T-helper 2 cell treated with Interferon-gamma antibody and Interleukin-4, amounts not matched to agents 5 μg/mL and 100 μg/mL, for 36 hours (primary cell): ENCODE results near the gene CMTM5.

Source experiments
- DNase-seq: peaks from one replicate; pipeline ENCODE4 v3.0.0; 2021; ENCODE audit warnings: low spot score
- H3K27ac Mint-ChIP-seq: one replicate; pipeline ENCODE4 v1.8.0; 2021; ENCODE audit warnings: mild to moderate bottlenecking, mixed read lengths
- H3K27me3 Mint-ChIP-seq: one replicate; pipeline ENCODE4 v1.8.0; 2021; ENCODE audit warnings: low read depth, mixed read lengths
- H3K36me3 Mint-ChIP-seq: one replicate; pipeline ENCODE4 v1.8.0; 2021; ENCODE audit warnings: low read depth, mixed read lengths
- H3K4me1 Mint-ChIP-seq: one replicate; pipeline ENCODE4 v1.8.0; 2021; ENCODE audit warnings: low read depth, mixed read lengths
- H3K4me3 Mint-ChIP-seq: one replicate; pipeline ENCODE4 v1.8.0; 2022; ENCODE audit warnings: mild to moderate bottlenecking, moderate library complexity, mixed read lengths
- H3K9me3 Mint-ChIP-seq: one replicate; pipeline ENCODE4 v1.8.0; 2021; ENCODE audit warnings: mixed read lengths

CMTM5 gene

GRCh38 chr14:23352506-23353432 is 24.1 kb upstream of the CMTM5 start, which contains the start of gene SLC22A17:
SLC22A17 (minus strand) TSS chr14:23352887.
- H3K27ac Mint-ChIP-seq: no peak within 1 kb of the TSS

GRCh38 chr14:23353433-23353780 is 23.4 kb upstream of the CMTM5 start:
- no peaks in the 10 kb centered on the region for H3K36me3 Mint-ChIP-seq
- peaks cover 41% of the 10 kb centered on the region for H3K27me3 Mint-ChIP-seq

More at GRCh38 chr14:23352506-23353432, 24.1 kb upstream of the CMTM5 start, which contains the start of gene SLC22A17:
- DNase-seq: peak; percentile 35
- Mint-ChIP-seq H3K9me3 (no peaks in the 10 kb centered on the region), H3K4me3 (peak within 1 kb of the TSS; percentile 79), H3K36me3 (no peaks in the 10 kb centered on the region), H3K4me1 (peaks cover 8% of the 10 kb centered on the region), H3K27me3 (peaks cover 41% of the 10 kb centered on the region)

DNA sequence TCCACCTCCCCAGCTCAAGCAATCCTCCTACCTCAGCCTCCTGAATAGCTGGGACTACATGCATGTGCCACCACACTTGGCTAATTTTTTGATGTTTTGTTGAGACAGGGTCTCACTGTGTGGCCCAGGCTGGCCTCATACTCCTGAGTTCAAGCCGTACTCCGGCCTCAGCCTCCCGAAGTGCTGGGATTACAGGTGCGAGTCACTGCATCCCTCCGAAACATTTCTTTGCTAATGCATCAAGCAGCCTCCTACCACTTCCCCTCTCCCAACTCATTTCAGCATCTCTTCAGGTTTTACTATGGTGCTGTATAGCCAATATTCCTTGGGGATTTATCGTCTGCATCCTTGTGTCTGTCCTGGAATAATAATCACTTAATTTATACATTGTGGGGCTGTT is 21.9 kb upstream of the CMTM5 start:
- Mint-ChIP-seq H3K27me3 (peaks cover 41% of the 10 kb centered on the region), H3K4me1 (peaks cover 8% of the 10 kb centered on the region), H3K4me3 (no peak overlapping the region)

More at GRCh38 chr14:23353433-23353780, 23.4 kb upstream of the CMTM5 start:
- H3K27ac Mint-ChIP-seq: no peak overlapping the region
- H3K9me3 Mint-ChIP-seq: no peaks in the 10 kb centered on the region
- peak overlapping the region; percentile 79 for H3K4me3 Mint-ChIP-seq
- H3K4me1 Mint-ChIP-seq: peaks cover 8% of the 10 kb centered on the region
- no peak for DNase-seq

DNA sequence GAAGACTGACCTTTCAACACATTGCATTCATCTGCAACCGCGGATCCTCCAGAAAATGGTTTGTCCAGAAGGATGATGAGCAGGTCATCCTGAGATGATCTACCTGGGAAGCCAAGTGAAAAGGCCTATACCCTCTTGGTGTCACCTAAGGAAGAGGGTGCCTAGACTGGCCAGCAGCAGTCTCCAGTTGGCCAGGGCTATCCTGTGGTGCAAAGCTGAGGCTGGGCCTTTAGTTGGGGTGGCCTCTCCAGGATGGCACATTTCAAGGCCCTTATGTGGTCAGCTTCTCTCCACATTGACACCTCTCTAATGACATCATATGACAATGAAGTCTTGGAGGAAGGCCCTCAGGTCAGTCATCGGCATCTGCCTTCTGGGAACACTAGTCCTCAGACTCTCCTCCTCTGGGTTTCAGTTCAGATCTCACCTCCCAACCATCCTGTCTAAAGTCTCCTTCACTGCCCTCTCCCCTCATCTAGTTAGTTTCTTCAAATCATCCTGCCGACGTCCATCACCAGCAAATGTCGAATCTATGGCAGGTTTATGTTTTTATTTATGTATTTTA is 20.9 kb upstream of the CMTM5 start:
- Mint-ChIP-seq H3K27ac (no peak overlapping the region), H3K27me3 (peaks cover 31% of the 10 kb centered on the region), H3K36me3 (no peaks in the 10 kb centered on the region), H3K4me3 (no peak overlapping the region), H3K4me1 (peaks cover 8% of the 10 kb centered on the region), H3K9me3 (no peaks in the 10 kb centered on the region)
- DNase-seq: no peak

More for the DNA sequence above, 21.9 kb upstream of the CMTM5 start:
- no peak for DNase-seq
- Mint-ChIP-seq H3K9me3 (no peaks in the 10 kb centered on the region), H3K36me3 (no peaks in the 10 kb centered on the region), H3K27ac (no peak overlapping the region)

DNA sequence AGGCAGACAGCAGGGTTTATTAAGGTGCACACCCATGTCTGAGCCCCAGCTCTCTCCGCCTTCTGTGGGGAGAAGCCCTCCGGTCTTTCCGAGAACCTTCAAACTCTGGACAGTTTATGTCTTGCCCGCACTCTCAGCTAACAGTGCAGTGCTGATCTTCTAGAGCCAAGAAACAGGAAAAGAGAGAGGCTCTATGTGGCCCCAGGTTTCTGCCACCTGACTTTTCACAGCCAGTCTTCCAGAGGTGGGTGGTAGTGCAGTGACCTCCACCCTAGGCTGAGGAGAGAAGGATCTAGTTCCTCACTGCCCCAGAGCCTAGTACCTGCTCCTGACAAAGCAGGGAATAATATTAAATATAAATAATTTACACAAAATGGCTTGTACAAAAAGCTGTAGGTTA is 20.2 kb upstream of the CMTM5 start:
- no peak for DNase-seq
- Mint-ChIP-seq H3K9me3 (no peaks in the 10 kb centered on the region), H3K27ac (no peak overlapping the region), H3K27me3 (peaks cover 26% of the 10 kb centered on the region), H3K36me3 (no peaks in the 10 kb centered on the region), H3K4me3 (no peak overlapping the region), H3K4me1 (peaks cover 8% of the 10 kb centered on the region)

DNA sequence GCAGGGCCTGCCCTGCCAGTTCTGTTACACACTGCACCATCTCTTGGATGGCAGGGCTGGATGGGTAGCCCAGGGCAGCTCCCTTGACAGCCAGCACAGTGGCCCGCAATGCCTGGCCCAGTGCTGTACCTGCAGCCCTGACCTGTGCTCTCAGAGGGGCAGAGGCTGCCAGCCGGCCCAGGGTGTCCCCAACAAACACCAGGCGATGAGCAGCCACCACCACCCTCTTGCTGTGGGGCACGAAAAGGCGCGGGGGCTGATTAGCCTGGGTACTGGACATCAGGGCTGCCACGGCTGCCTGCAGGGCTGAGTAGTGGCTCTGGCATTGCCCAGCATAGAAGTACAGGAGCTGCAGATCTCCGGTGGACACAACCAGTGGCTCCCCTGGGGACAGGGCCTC is 19.6 kb upstream of the CMTM5 start:
- Mint-ChIP-seq H3K27me3 (peaks cover 29% of the 10 kb centered on the region), H3K4me3 (no peak overlapping the region), H3K27ac (no peak overlapping the region), H3K9me3 (no peaks in the 10 kb centered on the region), H3K36me3 (no peaks in the 10 kb centered on the region), H3K4me1 (peaks cover 8% of the 10 kb centered on the region)
- DNase-seq: no peak

DNA sequence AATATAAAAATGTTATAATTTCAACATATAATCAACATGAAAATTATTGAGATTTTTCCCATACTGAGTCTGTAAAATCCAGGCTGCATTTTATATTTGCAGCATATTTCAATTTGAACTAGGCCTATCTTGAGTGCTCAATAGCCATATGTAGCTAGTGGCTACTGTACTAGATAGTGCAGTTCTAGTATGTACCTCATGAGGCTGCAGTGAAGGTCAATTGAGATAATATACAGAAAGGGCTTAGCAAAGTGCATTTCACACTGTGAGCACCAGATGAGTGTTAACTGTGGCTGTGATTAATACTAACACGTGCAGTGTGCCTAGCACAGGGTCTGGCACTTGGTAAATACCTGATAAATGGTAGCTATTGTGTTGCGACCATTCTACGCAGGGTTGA is 18.8 kb upstream of the CMTM5 start:
- Mint-ChIP-seq H3K4me1 (peaks cover 4% of the 10 kb centered on the region), H3K27ac (no peak overlapping the region), H3K36me3 (no peaks in the 10 kb centered on the region), H3K9me3 (no peaks in the 10 kb centered on the region), H3K4me3 (no peak overlapping the region), H3K27me3 (peaks cover 29% of the 10 kb centered on the region)
- DNase-seq: no peak

DNA sequence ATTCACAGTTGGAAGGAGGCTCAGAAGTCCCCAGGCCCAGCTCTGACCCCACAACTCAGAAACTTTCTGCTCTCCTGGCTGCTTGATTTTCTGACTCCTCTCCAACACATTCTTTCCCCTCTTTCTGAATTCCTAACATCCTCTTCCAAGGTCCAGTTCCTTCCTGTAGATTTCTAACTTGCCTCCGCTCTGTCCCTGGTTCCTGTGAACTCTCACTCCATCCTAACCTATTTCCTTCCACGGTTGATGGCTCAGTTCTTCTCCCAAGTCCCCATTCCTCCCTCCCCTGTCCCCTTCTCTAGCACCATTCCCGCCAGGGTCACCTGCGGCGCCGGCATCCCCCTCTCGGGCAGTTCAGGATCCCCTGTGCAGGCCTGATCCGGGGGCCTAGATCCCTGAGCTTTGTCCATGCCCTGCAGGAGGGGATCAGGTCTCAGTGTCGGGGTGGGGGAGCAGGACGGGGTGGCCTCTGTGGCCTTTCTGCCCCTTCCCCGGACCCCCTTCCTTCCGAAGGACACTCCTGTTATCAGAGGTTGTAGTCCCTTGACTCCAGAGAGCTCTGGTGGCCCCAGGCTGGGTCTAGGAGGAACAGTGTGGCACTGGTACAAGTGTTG is 18.2 kb upstream of the CMTM5 start:
- H3K4me3 Mint-ChIP-seq: no peak overlapping the region
- H3K27me3 Mint-ChIP-seq: peaks cover 27% of the 10 kb centered on the region
- H3K27ac Mint-ChIP-seq: no peak overlapping the region
- no peak for DNase-seq
- H3K4me1 Mint-ChIP-seq: no peaks in the 10 kb centered on the region
- H3K36me3 Mint-ChIP-seq: no peaks in the 10 kb centered on the region
- H3K9me3 Mint-ChIP-seq: no peaks in the 10 kb centered on the region

DNA sequence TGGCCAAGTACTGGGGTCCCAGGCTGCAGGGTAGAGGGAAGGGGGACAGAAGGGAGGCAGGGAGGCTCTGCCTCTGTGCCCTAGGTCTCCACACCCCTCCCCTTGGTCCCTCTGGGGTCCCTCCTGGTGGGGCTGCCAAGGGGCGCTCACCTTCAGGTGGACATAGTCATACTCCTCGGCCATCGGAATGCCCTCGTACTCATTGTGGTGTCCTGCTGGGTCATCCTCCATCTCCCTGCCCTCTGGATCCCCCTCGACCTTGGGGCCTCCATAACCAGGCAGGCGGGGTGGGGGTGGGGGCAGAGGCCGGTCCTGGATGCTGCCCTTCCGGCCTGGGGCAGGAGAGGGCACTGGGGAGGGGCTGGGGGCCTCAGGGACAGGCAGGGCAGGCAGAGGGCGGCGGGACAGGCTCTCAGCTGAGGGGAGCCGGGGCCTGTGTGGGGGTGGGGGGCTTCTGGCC is 17.6 kb upstream of the CMTM5 start:
- no peaks in the 10 kb centered on the region for H3K36me3 Mint-ChIP-seq
- H3K4me1 Mint-ChIP-seq: no peaks in the 10 kb centered on the region
- no peak overlapping the region for H3K4me3 Mint-ChIP-seq
- DNase-seq: no peak
- H3K27me3 Mint-ChIP-seq: peaks cover 24% of the 10 kb centered on the region
- H3K27ac Mint-ChIP-seq: no peak overlapping the region
- no peaks in the 10 kb centered on the region for H3K9me3 Mint-ChIP-seq

DNA sequence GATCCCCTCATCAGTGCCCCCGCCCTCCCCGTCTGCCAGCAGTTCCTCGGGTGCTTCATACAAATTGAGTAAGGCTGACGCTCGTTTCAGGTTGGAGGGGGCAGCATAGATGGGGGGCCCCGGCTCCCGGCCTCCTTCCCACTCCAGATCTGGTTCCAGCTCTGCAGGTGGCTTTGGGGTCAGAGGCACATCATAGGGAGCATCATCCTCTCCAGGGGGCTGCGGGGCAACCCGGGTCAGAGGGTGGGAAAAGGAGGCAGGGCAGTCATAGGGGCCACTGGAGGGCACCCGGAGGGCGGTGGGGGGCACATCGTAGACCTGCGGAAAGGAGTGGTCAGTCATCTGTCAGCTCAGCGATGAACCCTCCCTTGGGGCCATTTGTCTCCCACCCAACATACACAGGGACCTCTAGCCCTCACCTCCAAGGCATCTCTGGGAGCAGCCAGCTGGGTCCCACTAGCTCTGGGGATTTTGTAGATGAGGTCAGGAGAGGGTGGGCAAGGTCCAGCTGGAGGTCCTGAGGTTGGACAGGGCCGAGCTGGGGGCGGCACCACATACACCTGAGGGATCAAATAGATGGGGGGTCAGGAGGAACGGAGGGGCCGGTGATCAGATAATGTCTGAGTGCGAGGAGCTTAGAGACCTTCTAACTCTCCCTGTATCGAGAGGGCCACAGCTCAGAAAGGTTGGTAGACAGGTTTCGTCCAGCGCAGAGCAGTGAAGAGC is 17.0 kb upstream of the CMTM5 start:
- H3K4me3 Mint-ChIP-seq: no peak overlapping the region
- H3K9me3 Mint-ChIP-seq: no peaks in the 10 kb centered on the region
- no peaks in the 10 kb centered on the region for H3K4me1 Mint-ChIP-seq
- no peaks in the 10 kb centered on the region for H3K36me3 Mint-ChIP-seq
- DNase-seq: no peak
- no peak overlapping the region for H3K27ac Mint-ChIP-seq
- peaks cover 25% of the 10 kb centered on the region for H3K27me3 Mint-ChIP-seq

DNA sequence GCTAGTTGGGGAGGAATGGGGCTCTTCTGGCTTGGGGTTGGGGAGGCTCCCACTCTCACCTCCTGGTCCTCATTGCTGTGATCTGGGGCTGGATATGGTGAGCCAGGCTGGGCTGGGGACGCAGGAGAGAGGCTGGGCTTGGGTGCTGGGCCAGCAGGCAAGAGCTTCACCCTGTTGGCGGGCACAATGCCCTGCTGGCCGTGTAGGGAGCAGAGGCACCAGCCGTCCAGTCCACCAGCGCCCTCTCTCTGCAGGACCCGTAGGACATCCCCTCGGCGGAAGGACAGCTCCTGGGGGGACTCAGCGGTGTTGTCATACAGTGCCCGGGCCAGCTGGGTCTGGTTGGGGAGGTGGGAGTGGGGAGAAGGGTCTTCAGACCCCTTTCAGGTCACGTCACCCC is 16.4 kb upstream of the CMTM5 start:
- H3K27me3 Mint-ChIP-seq: peaks cover 20% of the 10 kb centered on the region
- H3K36me3 Mint-ChIP-seq: no peaks in the 10 kb centered on the region
- H3K9me3 Mint-ChIP-seq: no peaks in the 10 kb centered on the region
- no peak overlapping the region for H3K27ac Mint-ChIP-seq
- no peaks in the 10 kb centered on the region for H3K4me1 Mint-ChIP-seq
- H3K4me3 Mint-ChIP-seq: no peak overlapping the region
- no peak for DNase-seq

GRCh38 chr14:23361320-23361719 is 15.5 kb upstream of the CMTM5 start:
- no peak for DNase-seq
- H3K36me3 Mint-ChIP-seq: no peaks in the 10 kb centered on the region
- no peaks in the 10 kb centered on the region for H3K9me3 Mint-ChIP-seq
- H3K27ac Mint-ChIP-seq: no peak overlapping the region
- no peak overlapping the region for H3K4me3 Mint-ChIP-seq
- peaks cover 20% of the 10 kb centered on the region for H3K27me3 Mint-ChIP-seq
- H3K4me1 Mint-ChIP-seq: no peaks in the 10 kb centered on the region

GRCh38 chr14:23361763-23362162 is 15.1 kb upstream of the CMTM5 start:
- no peak overlapping the region for H3K27ac Mint-ChIP-seq
- DNase-seq: no peak
- peaks cover 24% of the 10 kb centered on the region for H3K27me3 Mint-ChIP-seq
- no peaks in the 10 kb centered on the region for H3K4me1 Mint-ChIP-seq
- H3K4me3 Mint-ChIP-seq: no peak overlapping the region
- no peaks in the 10 kb centered on the region for H3K36me3 Mint-ChIP-seq
- no peaks in the 10 kb centered on the region for H3K9me3 Mint-ChIP-seq
